HG02571 (cell line): ENCODE data around the gene PITRM1.

Source experiments
- ATAC-seq: cut with Tn5 transposase; IDR thresholded peaks from one replicate; pipeline ENCODE4 v1.9.1; 2021; ENCODE audit warnings: mild to moderate bottlenecking, moderate library complexity; ENCODE audit not compliant: unreplicated experiment

Gene PITRM1

GRCh38 chr10:3169271-3169670, 3.3 kb downstream of the PITRM1 start:
- no peak for ATAC-seq

- no peak for ATAC-seq
These were observed 4.8 kb downstream of the PITRM1 start for GRCh38 chr10:3167611-3168330.

DNA sequence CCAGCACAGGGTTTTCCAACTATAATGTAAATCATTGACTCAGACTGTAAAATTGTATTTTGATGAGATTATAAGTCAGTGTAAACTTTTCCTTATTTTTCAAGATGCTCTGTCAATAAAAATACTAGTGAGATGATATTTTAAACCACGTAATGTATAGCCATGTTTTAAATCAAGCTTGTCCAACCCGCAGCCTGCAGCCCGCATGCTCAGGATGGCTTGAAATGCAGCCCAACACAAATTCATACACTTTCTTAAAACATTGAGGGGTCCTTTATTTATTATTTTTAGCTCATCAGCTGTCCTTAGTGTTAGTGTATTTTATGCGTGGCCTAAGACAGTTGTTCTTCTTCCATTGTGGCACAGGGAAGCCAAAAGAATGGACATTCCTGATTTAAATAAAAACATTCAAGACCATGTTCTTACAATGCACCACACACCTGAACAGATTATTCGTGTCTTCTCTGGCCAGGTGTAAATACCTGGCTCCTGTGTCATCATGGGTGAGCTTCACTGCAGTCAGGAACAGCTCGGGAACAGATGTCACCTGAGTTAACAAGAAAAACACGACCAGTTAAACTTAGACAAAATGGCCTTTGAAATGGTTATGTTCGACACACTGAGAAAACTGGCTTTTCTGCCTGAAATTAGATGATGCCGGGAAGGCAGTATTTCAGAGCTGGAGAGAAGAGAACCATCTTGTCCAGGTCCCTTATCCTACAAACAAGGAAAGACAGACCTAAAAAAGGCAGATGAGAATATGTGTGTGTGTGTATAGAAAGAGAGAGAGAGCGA, 5.9 kb downstream of the PITRM1 start:
- ATAC-seq, result no peak

DNA sequence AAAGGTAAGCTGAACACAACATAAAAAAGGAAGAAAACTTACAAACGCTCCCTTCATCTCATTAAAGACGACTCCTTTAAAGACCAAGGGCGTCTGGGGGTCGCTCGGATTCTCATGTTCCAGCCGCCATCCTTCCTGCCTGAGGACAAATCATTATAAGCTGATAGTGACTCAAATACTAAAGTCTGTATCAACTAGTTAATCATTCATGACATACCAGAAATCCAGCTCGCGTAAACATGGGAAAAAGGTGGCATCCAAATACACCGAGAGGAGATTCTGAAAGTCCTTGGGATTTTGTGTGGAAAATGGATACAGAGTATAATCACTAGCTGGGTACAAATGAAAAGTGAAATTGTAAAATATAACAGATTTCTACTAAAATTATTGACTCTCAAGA, 7.4 kb downstream of the PITRM1 start:
- ATAC-seq, result no peak

GRCh38 chr10:3163879-3164278, 8.7 kb downstream of the PITRM1 start:
- ATAC-seq, result no peak

GRCh38 chr10:3162533-3162932, 10.0 kb downstream of the PITRM1 start:
- no peak for ATAC-seq

DNA sequence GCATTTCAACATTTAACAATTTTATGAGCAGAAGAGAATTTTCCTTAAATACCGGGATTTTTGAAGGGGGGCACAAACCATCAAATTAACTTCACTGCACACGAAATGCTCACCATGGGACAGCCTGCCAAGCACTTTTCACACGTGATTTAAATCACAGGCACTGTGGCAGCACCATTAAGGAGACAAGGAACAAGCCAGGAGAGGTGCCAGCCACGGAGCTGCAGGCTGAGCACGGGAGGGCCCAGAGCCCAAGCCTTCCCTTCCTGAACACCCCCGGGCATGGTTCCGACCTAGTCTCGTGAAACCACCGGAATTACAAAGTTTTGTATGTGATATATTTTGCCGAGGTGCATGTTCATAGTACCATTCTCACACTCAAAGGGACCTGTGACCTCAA, 13.4 kb downstream of the PITRM1 start:
- no peak for ATAC-seq

DNA sequence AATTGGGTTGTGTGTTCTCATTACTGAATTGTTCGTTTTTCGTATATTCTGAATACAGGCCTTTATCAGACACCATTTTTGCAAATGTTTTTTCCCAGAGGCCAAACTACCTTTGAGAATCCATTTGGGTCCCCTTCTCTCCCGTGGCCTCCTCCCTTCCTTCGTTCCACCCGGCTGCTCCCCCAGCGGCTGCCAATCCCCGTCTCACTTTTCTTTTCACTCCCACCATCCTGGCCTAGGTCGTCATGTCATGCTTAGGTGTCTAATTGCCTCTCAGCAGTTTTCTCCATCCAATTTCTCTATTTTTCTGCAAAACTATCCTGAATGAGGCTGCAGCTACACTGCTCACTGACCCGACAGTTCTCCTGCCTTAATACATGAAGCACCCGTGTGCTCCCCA, 17.9 kb downstream of the PITRM1 start:
- ATAC-seq, result no peak

DNA sequence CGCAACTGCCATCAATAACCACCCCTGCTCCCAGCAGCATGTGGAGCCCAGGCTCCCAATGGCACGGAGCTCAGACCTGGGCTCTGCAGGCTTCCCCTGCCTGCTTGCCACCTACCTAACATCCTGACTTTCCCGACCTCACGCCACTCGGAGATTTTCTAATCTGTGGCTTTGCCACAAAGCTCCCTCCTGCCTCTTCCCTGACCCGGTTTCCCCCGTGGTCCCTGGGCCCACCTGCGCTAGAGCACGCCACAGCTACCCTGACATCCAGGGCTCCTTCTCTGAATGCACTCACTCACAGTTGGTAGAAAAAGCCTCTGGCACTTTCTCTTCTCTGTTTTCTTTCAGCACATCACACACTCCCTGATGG, 20.0 kb downstream of the PITRM1 start:
- ATAC-seq, result no peak

- ATAC-seq, result no peak
These were observed 20.6 kb downstream of the PITRM1 start for GRCh38 chr10:3151889-3152565.

DNA sequence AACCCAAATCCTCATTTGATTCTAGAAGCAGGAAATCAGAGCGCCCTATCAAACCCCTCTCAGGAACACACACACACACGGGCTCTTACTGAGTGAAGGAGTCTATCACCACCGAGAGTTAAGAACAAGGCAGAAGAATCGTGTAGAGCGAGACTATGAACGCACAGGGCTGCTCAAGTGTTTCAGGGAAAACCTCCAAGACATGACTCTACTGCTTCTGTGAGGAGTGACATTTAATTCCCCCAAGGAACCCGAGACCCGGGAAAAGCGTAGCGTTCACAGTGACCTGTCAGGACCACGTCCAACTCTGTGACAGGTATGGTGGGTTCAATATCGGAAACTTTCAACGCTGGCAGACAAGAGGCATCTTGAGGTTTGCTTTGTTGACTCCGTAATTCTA, 21.6 kb downstream of the PITRM1 start:
- no peak for ATAC-seq

DNA sequence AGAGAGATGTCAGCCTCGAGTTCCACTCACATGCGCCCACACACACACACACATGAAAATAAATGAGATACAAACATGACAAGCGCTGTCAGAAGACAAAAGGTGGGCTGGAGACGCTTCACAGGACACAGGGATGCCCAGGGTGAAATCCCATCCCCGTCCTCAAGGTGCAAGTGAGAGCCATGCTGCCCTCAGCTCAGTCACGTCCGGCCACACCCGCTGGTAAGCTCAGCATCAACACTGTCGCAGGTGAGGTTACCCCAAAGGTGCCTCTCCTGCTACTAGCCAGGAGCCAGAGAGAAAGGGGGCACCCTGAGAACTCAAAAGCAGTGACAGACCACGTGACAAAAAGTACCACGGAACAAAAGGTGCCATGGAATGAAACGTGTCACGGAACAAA, 22.2 kb downstream of the PITRM1 start:
- ATAC-seq, result no peak

DNA sequence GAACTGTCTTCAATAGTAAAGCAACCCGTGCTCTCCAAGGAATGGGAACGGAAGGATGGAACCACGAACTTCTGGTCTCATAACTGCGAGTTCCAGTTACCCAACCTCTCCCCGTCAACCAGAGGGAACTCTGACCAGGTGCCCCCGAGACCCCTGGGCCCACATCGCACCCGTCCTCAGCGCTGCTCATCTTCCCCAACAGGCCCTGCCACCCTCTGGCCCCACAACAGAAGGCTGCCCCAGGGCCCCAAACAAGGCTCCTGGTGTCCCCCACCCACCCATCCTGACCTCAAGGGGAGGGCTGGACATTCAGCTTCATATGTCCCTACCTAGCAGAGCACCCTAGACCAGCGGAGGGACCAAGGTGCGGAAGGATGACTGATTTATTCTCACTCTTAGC, 22.7 kb downstream of the PITRM1 start:
- no peak for ATAC-seq

DNA sequence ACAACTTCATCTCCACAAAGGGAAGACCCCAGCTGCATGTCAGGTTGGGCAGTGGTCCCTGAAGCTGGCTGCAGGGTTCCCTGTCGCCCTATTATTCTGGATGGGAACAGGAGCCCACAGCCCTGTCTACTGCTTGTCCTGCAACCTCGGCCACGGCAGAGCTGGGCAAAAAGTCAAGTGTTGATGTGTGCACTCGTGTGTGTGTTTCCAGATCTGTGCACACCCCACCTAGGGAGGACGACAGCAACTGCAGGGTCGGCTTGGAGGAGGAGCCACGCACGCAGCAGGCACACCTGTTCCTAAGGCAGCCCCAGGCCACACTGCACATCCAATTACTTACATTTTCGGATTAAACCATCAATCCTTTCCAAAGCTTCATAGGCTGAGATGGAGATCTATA, 23.6 kb downstream of the PITRM1 start:
- ATAC-seq, result no peak

GRCh38 chr10:3148041-3148440, 24.5 kb downstream of the PITRM1 start:
- ATAC-seq, result no peak

DNA sequence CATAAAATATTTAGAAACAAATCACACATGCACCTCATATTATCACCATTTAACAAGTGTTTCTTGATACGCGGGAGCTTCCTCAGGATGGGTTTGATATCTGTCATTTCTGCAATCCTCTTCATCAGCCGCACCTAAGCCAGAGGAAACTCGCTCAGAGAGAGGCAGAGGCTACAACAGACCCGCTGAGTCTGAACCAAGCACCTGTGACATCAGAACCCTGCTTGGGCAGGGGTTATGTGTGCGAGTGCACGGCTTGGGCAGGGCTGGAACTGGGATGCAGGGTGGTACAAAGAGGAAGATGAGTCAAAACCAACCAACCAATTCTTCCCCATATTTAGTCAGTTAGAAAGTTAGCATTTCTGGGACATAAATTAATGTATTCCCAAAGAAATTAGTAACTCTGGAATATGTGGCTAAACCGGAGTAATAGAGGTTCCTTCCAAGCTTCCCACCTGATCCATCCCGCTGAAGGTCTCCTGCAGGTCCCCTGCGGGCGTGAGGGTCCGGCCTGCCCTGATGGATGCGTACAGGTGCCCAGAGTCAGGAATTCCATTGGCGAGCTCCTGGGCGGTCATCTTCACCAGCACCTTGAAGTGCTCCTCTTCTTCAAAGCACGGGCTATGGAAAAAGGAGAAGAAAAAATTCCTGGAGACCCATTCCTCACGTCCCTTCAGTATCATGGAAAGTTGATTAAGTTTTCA, 25.3 kb downstream of the PITRM1 start:
- ATAC-seq, result no peak

DNA sequence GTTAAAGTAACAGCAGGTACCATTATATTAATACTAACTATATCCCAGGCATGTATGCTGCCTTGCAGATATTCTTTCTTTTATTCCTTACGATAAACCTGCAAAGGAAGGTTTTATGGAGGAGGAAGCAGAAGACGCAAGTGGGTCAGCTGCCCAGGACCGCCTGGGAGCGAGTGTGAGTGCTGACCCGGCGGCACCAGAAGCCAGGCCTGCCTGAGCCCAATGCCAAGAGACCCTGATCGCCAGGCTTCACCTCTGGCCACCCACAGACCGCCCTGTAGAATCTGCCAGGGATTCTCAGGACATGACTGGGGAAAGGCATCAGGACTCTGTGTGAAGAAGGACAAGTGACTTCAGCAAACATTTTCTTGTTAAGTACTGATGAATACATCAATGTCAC, 26.3 kb downstream of the PITRM1 start:
- ATAC-seq, result no peak

DNA sequence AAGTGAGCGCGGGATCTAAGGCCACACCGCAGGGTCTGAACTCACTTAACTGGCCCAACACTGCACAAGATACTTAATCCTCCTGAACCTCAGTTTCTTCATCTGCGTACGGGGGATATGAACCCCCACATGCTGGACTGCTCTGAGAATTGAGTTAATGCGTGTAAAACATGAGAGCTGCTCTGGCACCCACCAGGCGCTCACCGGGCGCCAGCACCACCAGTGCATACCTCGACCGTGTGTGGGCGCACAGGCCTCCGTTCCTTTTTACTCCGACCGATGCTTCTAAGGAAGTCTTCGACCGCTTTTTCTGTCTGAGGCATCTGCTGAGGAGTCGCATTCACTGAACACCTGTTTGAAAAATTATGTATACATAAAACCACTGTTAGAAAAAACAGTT, 27.2 kb downstream of the PITRM1 start:
- ATAC-seq, result no peak

DNA sequence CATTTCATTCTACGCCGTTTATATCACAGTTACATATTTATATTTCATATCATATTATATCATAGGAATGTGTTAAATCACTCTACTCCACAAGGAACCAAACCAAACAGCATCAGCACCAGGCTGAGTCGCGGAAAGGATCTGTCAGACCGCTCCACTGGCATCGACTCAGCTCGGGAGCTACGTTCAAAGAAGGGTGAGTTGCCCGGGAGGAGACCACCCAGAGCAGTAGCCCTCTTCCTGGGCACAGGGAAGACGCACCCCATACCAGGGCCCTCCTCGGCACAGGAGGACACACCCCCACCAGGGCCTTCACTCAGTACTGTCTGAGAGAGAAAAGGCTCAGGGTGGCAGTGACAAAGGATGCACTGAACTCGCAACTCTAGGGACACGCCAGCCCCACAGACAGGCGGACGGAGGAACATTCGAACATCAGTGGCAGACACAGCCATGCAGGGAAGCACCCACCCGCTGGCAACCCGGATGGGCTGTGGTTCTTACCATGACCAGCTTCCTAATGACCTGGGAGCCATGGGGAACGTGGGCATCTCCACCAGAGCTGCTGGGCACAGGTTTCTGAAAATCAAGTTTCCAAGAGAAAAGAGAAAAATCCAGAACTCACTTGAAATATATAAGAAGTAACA, 28.7 kb downstream of the PITRM1 start:
- no peak for ATAC-seq

DNA sequence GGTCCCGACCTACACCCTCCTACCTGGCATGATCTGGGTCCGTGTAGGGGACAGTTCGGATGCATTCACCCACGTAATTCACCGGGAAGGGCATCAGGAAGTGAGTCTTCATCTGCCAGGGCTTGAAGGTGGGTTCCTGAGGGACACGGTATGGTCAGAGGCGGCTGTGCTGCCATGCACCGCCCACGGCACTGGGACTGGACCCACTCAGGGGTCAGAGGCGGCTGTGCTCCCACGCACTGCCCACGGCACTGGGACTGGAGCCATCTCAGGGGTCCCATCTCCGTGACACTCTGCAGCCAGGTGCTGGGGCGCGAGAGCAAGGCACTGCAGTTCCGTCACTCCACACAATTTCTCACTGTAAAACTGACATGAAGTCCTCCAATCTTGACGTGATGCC, 29.2 kb downstream of the PITRM1 start:
- no peak for ATAC-seq
